BLaER1 treated with 17β-estradiol and CSF1 and Interleukin-3, amounts not matched to agents 10 nM and 100 nM (cell line): ENCODE data around the gene MYNN.

Experiments used
- H3K27ac ChIP-seq, 11 experiments: shearing (Covaris generic); formaldehyde crosslinking; 2 replicates each; pipeline ENCODE4 v1.8.1; 2022
- H3K27me3 ChIP-seq, 11 experiments: shearing (Covaris generic); formaldehyde crosslinking; 2 replicates each; pipeline ENCODE4 v1.8.1; 2022
- H3K36me3 ChIP-seq, 11 experiments: shearing (Covaris generic); formaldehyde crosslinking; 2 replicates each; pipeline ENCODE4 v1.8.1; 2022
- H3K4me1 ChIP-seq, 10 experiments: shearing (Covaris generic); formaldehyde crosslinking; 2 replicates each; pipeline ENCODE4 v1.8.1; 2022
- H3K4me2 ChIP-seq, 11 experiments: shearing (Covaris generic); formaldehyde crosslinking; 2 replicates each; pipeline ENCODE4 v1.8.1; 2022
- H3K4me3 ChIP-seq, 10 experiments: shearing (Covaris generic); formaldehyde crosslinking; 2 replicates each; pipeline ENCODE4 v1.8.1; 2022
- H3K9ac ChIP-seq, 11 experiments: shearing (Covaris generic); formaldehyde crosslinking; 2 replicates each; pipeline ENCODE4 v1.8.1; 2022
- H3K9me3 ChIP-seq, 11 experiments: shearing (Covaris generic); formaldehyde crosslinking; replicated peaks in 1 of 11; 2 replicates each; pipeline ENCODE4 v1.8.1; 2022
- H4K20me1 ChIP-seq, 11 experiments: shearing (Covaris generic); formaldehyde crosslinking; 2 replicates each; pipeline ENCODE4 v1.8.1; 2022
- Cebpa-rat ChIP-seq, 11 experiments: shearing (Covaris generic); IDR thresholded peaks; 2 replicates each; pipeline ENCODE4 v1.8.1; 2022

The MYNN gene

GRCh38 chr3:169771497-169772304, 1.5 kb upstream of the MYNN start:
- H3K27ac ChIP-seq, result peak overlapping the region; percentile 89 to 97 (median 94); a peak in 21 of 22 replicates
- peak overlapping the region; percentile 88 to 96 (median 93) for H3K9ac ChIP-seq
- peaks cover 22 to 27% (median 24%) of the 10 kb centered on the region in 11 experiments; a peak in 21 of 22 replicates for H3K36me3 ChIP-seq
- no peaks in the 10 kb centered on the region for H3K9me3 ChIP-seq
- H3K27me3 ChIP-seq, result peaks cover 0 to 7% (median 3%) of the 10 kb centered on the region in 11 experiments; a peak in 7 of 22 replicates
- peak overlapping the region; percentile 65 to 94 (median 83) for H3K4me3 ChIP-seq
- no peak for TF ChIP-seq Cebpa-rat (IDR thresholded peaks at IDR 0.05)
- peaks cover 0 to 32% (median 19%) of the 10 kb centered on the region in 11 experiments; a peak in 16 of 22 replicates for H4K20me1 ChIP-seq
- H3K4me1 ChIP-seq, result peaks cover 20 to 27% (median 26%) of the 10 kb centered on the region in 10 experiments
- peak overlapping the region; percentile 43 to 97 (median 86) for H3K4me2 ChIP-seq

- Histone ChIP-seq H3K4me1 (peaks cover 20 to 27% (median 26%) of the 10 kb centered on the region in 10 experiments), H3K4me3 (peak overlapping the region; percentile 65 to 94 (median 83)), H3K9ac (peak overlapping the region; percentile 88 to 96 (median 93)), H3K9me3 (no peaks in the 10 kb centered on the region), H3K4me2 (peak overlapping the region; percentile 65 to 97 (median 86)), H4K20me1 (peaks cover 0 to 38% (median 19%) of the 10 kb centered on the region in 11 experiments; a peak in 16 of 22 replicates), H3K36me3 (peaks cover 29 to 34% (median 31%) of the 10 kb centered on the region in 11 experiments), H3K27me3 (peaks cover 0 to 7% (median 3%) of the 10 kb centered on the region in 11 experiments; a peak in 7 of 22 replicates), H3K27ac (peak overlapping the region; percentile 89 to 97 (median 94); a peak in 21 of 22 replicates)
- TF ChIP-seq Cebpa-rat (IDR thresholded peaks at IDR 0.05), result no peak
Measured at GRCh38 chr3:169772305-169772896, 795 bp upstream of the MYNN start.

GRCh38 chr3:169774186-169774585, 990 bp downstream of the MYNN start:
- H3K36me3 ChIP-seq, result peaks cover 47 to 51% (median 49%) of the 10 kb centered on the region in 11 experiments
- peak overlapping the region in 8 of 11 experiments; percentile 3 to 96 (median 94); a peak in 10 of 22 replicates for H3K27ac ChIP-seq
- H3K4me1 ChIP-seq, result peaks cover 20 to 27% (median 26%) of the 10 kb centered on the region in 10 experiments
- H3K9me3 ChIP-seq, result no peaks in the 10 kb centered on the region
- H3K4me3 ChIP-seq, result peak overlapping the region; percentile 65 to 94 (median 83)
- peak overlapping the region; percentile 88 to 96 (median 93) for H3K9ac ChIP-seq
- TF ChIP-seq Cebpa-rat (IDR thresholded peaks at IDR 0.05), result no peak
- peaks cover 1 to 56% (median 28%) of the 10 kb centered on the region in 11 experiments; a peak in 18 of 22 replicates for H4K20me1 ChIP-seq
- peaks cover 0 to 7% (median 3%) of the 10 kb centered on the region in 11 experiments; a peak in 7 of 22 replicates for H3K27me3 ChIP-seq
- H3K4me2 ChIP-seq, result peak overlapping the region; percentile 80 to 97 (median 89)

- peaks cover 82 to 87% (median 85%) of the 10 kb centered on the region in 11 experiments for H3K36me3 ChIP-seq
- no peak for TF ChIP-seq Cebpa-rat (IDR thresholded peaks at IDR 0.05)
Measured at GRCh38 chr3:169777822-169778221, 4.6 kb downstream of the MYNN start.

GRCh38 chr3:169780742-169781141, 7.5 kb downstream of the MYNN start:
- Histone ChIP-seq H3K4me2 (no peak overlapping the region), H3K27me3 (no peaks in the 10 kb centered on the region), H3K9ac (no peak overlapping the region), H3K9me3 (no peaks in the 10 kb centered on the region), H3K36me3 (peaks cover 83 to 100% (median 94%) of the 10 kb centered on the region in 11 experiments), H3K27ac (no peak overlapping the region), H4K20me1 (peaks cover 5 to 71% (median 21%) of the 10 kb centered on the region in 11 experiments; a peak in 17 of 22 replicates), H3K4me1 (peaks cover 0 to 7% (median 6%) of the 10 kb centered on the region in 10 experiments; a peak in 14 of 20 replicates), H3K4me3 (no peak overlapping the region)
- TF ChIP-seq Cebpa-rat (IDR thresholded peaks at IDR 0.05), result no peak

More at GRCh38 chr3:169777822-169778221, 4.6 kb downstream of the MYNN start:
- H3K4me1 ChIP-seq, result peaks cover 18 to 27% (median 26%) of the 10 kb centered on the region in 10 experiments
- H3K4me2 ChIP-seq, result no peak overlapping the region
- no peak overlapping the region for H3K9ac ChIP-seq
- no peak overlapping the region for H3K4me3 ChIP-seq
- no peak overlapping the region for H3K27ac ChIP-seq
- no peaks in the 10 kb centered on the region for H3K27me3 ChIP-seq
- H3K9me3 ChIP-seq, result no peaks in the 10 kb centered on the region
- H4K20me1 ChIP-seq, result peaks cover 5 to 92% (median 39%) of the 10 kb centered on the region in 11 experiments; a peak in 18 of 22 replicates

GRCh38 chr3:169781209-169781855, 8.1 kb downstream of the MYNN start:
- Histone ChIP-seq H3K9me3 (no peaks in the 10 kb centered on the region), H3K27me3 (no peaks in the 10 kb centered on the region), H3K27ac (no peak overlapping the region), H3K36me3 (peaks cover 83 to 100% (median 94%) of the 10 kb centered on the region in 11 experiments), H4K20me1 (peaks cover 3 to 65% (median 21%) of the 10 kb centered on the region in 11 experiments; a peak in 16 of 22 replicates), H3K4me3 (no peak overlapping the region), H3K4me1 (peaks cover 0 to 2% (median 0%) of the 10 kb centered on the region in 10 experiments; a peak in 6 of 20 replicates), H3K4me2 (no peak overlapping the region), H3K9ac (no peak overlapping the region)
- no peak for TF ChIP-seq Cebpa-rat (IDR thresholded peaks at IDR 0.05)

- Histone ChIP-seq H3K36me3 (peaks cover 57 to 97% (median 77%) of the 10 kb centered on the region in 11 experiments), H3K9ac (no peak overlapping the region), H3K27ac (no peak overlapping the region), H4K20me1 (peaks cover 0 to 15% (median 0%) of the 10 kb centered on the region in 11 experiments; a peak in 5 of 22 replicates), H3K27me3 (no peaks in the 10 kb centered on the region), H3K4me2 (no peak overlapping the region), H3K4me1 (no peaks in the 10 kb centered on the region), H3K4me3 (no peak overlapping the region), H3K9me3 (no peaks in the 10 kb centered on the region)
- TF ChIP-seq Cebpa-rat (IDR thresholded peaks at IDR 0.05), result no peak
Measured at GRCh38 chr3:169787120-169787519, 13.9 kb downstream of the MYNN start.

- Histone ChIP-seq H3K9me3 (no peaks in the 10 kb centered on the region), H4K20me1 (peaks cover 0 to 11% (median 0%) of the 10 kb centered on the region in 11 experiments; a peak in 1 of 22 replicates), H3K9ac (no peak overlapping the region), H3K4me1 (no peaks in the 10 kb centered on the region), H3K27me3 (no peaks in the 10 kb centered on the region), H3K4me2 (no peak overlapping the region), H3K4me3 (no peak overlapping the region), H3K27ac (no peak overlapping the region), H3K36me3 (peaks cover 57 to 97% (median 77%) of the 10 kb centered on the region in 11 experiments)
- TF ChIP-seq Cebpa-rat (IDR thresholded peaks at IDR 0.05), result no peak
Measured at GRCh38 chr3:169787791-169788190, 14.6 kb downstream of the MYNN start.
